ENCODE measurements around the gene GMDS. TPM values are rescaled to one million over a fixed set of nuclear protein-coding genes. Genes with fewer than 3 reads are reported as not detected.

GMDS gene
- total and polyA plus RNA-seq, 2 donors (not counting 3 experiments of a cell fraction or from before 2014, with no cell fraction given) = 9.8 to 23.5 TPM

DNA sequence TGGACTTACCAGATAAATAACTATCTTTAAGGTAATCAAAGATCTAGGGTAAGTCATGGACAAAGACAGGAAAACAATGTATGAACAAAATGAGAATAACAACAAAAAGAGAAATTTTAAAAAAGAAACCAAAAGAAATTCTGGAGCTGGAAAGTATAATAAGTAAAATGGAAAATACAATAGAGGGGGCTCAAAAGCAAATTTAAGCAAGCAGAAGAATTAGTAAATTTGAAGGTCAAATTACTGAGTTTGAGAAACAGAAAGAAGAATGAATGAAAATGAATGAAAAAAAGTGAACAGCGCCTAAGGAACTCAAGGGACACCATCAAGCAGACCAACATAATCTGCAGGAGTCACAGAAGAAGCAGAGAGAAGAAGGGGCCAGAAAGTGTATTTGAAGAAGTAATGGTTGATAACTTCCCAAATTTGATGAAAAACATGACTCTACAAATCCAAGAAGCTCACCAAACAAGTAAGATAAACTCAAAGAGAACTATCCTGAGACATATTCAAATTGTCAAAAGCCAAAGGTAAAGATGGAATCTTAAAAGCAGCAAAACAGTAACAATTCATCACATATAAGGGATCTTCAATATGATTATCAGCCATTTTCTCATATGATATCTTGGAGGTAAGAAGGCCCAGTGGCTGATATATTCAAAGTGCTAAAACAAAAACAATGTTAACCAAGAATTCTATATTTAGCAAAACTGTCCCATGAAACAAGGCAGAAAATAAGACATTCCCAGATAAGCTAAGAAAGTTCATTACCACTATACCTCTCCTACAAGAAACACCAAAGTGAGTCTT, 417.2 kb downstream of the GMDS start:
- H3K27me3 ChIP-seq (ENCODE audit: control insufficient read depth in 2 of 2, insufficient read depth in 2 of 2, low read length in 2 of 2) = no peaks in the 10 kb centered on the region
- ChIA-PET POLR2A (no interaction called here), CTCF (interaction anchor here (0.9 kb wide), 1 partner anchor 20 kb away, joined by 3 read pairs; no protein-coding TSS in a partner anchor)
- BruUV-seq (replicated peaks) = no TSS peak
- no peak overlapping the region for H2AFZ ChIP-seq (ENCODE audit: low read depth, low read length)
- no peaks in the 10 kb centered on the region for H4K20me1 ChIP-seq (replicated peaks; ENCODE audit: control insufficient read depth, extremely low read depth, insufficient read depth, low read length)
- peaks cover 11% of the 10 kb centered on the region for H3K4me1 ChIP-seq (ENCODE audit: control insufficient read depth, extremely low read depth, insufficient read depth, low read length)
- FAIRE-seq = no peak
- H3K9ac ChIP-seq (replicated peaks; ENCODE audit: extremely low read depth, insufficient read depth, low read length) = no peak overlapping the region
- H3K4me2 ChIP-seq (ENCODE audit: insufficient read depth, low read length) = no peak overlapping the region
- H3K9me1 ChIP-seq (replicated peaks; ENCODE audit: control insufficient read depth, extremely low read depth, insufficient read depth, low read length) = no peaks in the 10 kb centered on the region
- TF ChIP-seq POLR2A (IDR thresholded peaks at IDR 0.05; ENCODE audit: low read depth, low read length) (no peak), CTCF (IDR thresholded peaks at IDR 0.05; ENCODE audit: extremely low read depth in 1 of 2, insufficient read depth in 1 of 2, low read depth in 1 of 2, low read length in 2 of 2) (no peak), POLR2AphosphoS5 (IDR thresholded peaks at IDR 0.05; ENCODE audit: insufficient read depth, low read depth, low read length) (no peak), JUN (IDR thresholded peaks at IDR 0.05; ENCODE audit: borderline replicate concordance, insufficient read depth, insufficient read length, low read depth) (no peak)
- DNase-seq (ENCODE audit: low read depth, low spot score) = no peak
- no peaks in the 10 kb centered on the region for H3K79me2 ChIP-seq (ENCODE audit: control insufficient read depth, insufficient read depth, low read length)
- H3K27ac ChIP-seq (ENCODE audit: insufficient read depth, low read depth, low read length) = no peak overlapping the region
- no peaks in the 10 kb centered on the region for H3K9me3 ChIP-seq (replicated peaks; ENCODE audit: control insufficient read depth, insufficient read depth, low read length)
- no peak overlapping the region for H3K4me3 ChIP-seq (replicated peaks in 1 of 3; ENCODE audit: insufficient read depth in 1 of 3, low read depth in 1 of 3, low read length in 3 of 3)
- intact Hi-C loops (cut with micrococcal nuclease) = loop anchor here (10.0 kb wide), 1 partner anchor 417 kb away; the partner anchor contains the start of gene GMDS
- no peaks in the 10 kb centered on the region for H3K36me3 ChIP-seq (ENCODE audit: control insufficient read depth in 2 of 2, extremely low read depth in 1 of 2, insufficient read depth in 2 of 2, low read length in 2 of 2)
- dilution Hi-C loops (cut with MboI; ENCODE audit: extremely low pct_ligation_motif_present, low sequenced_read_pairs) = no loop called here

GRCh38 chr6:1825926-1826325, 419.5 kb downstream of the GMDS start:
- intact Hi-C loops (cut with micrococcal nuclease) = loop anchor here (10.0 kb wide), 1 partner anchor 419 kb away; the partner anchor contains the start of gene GMDS
- Histone ChIP-seq H3K36me3 (ENCODE audit: control insufficient read depth in 2 of 2, extremely low read depth in 1 of 2, insufficient read depth in 2 of 2, low read length in 2 of 2) (no peaks in the 10 kb centered on the region), H3K27ac (ENCODE audit: insufficient read depth, low read depth, low read length) (no peak overlapping the region), H3K9me3 (replicated peaks; ENCODE audit: control insufficient read depth, insufficient read depth, low read length) (no peaks in the 10 kb centered on the region), H3K9me1 (replicated peaks; ENCODE audit: control insufficient read depth, extremely low read depth, insufficient read depth, low read length) (no peaks in the 10 kb centered on the region), H3K9ac (replicated peaks; ENCODE audit: extremely low read depth, insufficient read depth, low read length) (no peak overlapping the region), H3K4me2 (ENCODE audit: insufficient read depth, low read length) (no peak overlapping the region), H2AFZ (ENCODE audit: low read depth, low read length) (no peak overlapping the region), H3K4me1 (ENCODE audit: control insufficient read depth, extremely low read depth, insufficient read depth, low read length) (peaks cover 21% of the 10 kb centered on the region), H4K20me1 (replicated peaks; ENCODE audit: control insufficient read depth, extremely low read depth, insufficient read depth, low read length) (no peaks in the 10 kb centered on the region), H3K79me2 (ENCODE audit: control insufficient read depth, insufficient read depth, low read length) (no peaks in the 10 kb centered on the region), H3K4me3 (replicated peaks in 1 of 3; ENCODE audit: insufficient read depth in 1 of 3, low read depth in 1 of 3, low read length in 3 of 3) (no peak overlapping the region), H3K27me3 (ENCODE audit: control insufficient read depth in 2 of 2, insufficient read depth in 2 of 2, low read length in 2 of 2) (no peaks in the 10 kb centered on the region)
- dilution Hi-C loops (cut with MboI; ENCODE audit: extremely low pct_ligation_motif_present, low sequenced_read_pairs) = no loop called here
- DNase-seq (ENCODE audit: low read depth, low spot score) = no peak
- BruUV-seq (replicated peaks) = no TSS peak
- TF ChIP-seq POLR2AphosphoS5 (IDR thresholded peaks at IDR 0.05; ENCODE audit: insufficient read depth, low read depth, low read length) (no peak), MAX (IDR thresholded peaks at IDR 0.05; ENCODE audit: insufficient read depth, insufficient read length) (no peak), POLR2A (IDR thresholded peaks at IDR 0.05; ENCODE audit: low read depth, low read length) (no peak), EZH2 (IDR thresholded peaks at IDR 0.05; ENCODE audit: borderline replicate concordance, low read depth, low read length, severe bottlenecking) (no peak), JUN (IDR thresholded peaks at IDR 0.05; ENCODE audit: borderline replicate concordance, insufficient read depth, insufficient read length, low read depth) (no peak), CTCF (IDR thresholded peaks at IDR 0.05; ENCODE audit: extremely low read depth in 1 of 2, insufficient read depth in 1 of 2, low read depth in 1 of 2, low read length in 2 of 2) (no peak), MYC (IDR thresholded peaks at IDR 0.05; ENCODE audit: low read depth, low read length) (no peak), FOS (IDR thresholded peaks at IDR 0.05; ENCODE audit: borderline replicate concordance, insufficient read depth, low read length) (no peak), GATA2 (IDR thresholded peaks at IDR 0.05; ENCODE audit: insufficient read depth, insufficient read length, low read depth, low read length) (no peak)
- CTCF ChIA-PET = no interaction called here
- no peak for FAIRE-seq
- POLR2A ChIA-PET = no interaction called here

Measured in endothelial cell of umbilical vein (primary cell).